Fibroblast of mammary gland (primary cell): Measurements from ENCODE around the gene CR1.
"Not testable (repeated sequence)": the region's sequence is repeated elsewhere in the genome, so short reads cannot be mapped to it uniquely, and the experiment has no call there.

Experiments
- DNase-seq: peaks from one replicate; pipeline ENCODE4 v3.0.0-alpha.2; 2010; ENCODE audit warnings: low read depth
- H3K4me3 ChIP-seq: 2 replicates; pipeline ENCODE4 v1.5.1; 2011; ENCODE audit warnings: low read depth, mild to moderate bottlenecking, low read length, moderate library complexity; ENCODE audit not compliant: control insufficient read depth
- TF ChIP-seq, protein P1 (sequence below): conservative IDR thresholded peaks from 2 replicates; pipeline ENCODE4 v1.5.1; 2011; ENCODE audit warnings: low read depth, low read length, inconsistent platforms; ENCODE audit not compliant: control insufficient read depth, insufficient read depth

Gene CR1

DNA sequence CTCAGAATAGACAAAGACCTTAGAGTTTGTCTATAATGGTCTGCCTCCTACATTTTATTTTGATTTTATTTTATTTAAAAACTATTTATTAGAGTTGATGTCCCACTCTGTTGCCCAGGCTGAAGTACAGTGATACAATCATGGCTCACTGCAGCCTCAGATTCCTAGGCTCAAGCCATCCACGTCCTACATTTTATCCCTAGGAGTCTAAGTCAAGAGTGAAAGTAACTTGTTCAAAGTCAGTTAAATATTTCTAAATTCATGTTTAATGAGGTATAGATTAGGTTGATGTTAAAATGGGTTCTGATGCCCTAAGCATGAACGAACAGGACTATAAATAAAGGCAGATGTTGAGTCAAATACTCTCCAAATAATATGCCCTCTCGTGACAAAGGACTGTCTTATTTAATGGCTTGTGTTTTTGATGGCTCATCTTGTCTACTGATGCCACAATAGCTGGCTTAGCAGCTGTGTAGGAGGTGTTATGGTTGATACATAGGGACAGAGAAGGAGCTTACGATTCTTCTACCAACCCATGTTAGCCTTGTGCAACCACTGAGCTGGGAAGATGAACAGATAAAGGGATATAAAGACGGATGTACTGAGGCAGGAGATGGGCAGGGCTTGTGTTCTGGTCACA, 83.0 kb downstream of the CR1 start:
- no peak overlapping the region for H3K4me3 ChIP-seq
- no peak for DNase-seq
- TF ChIP-seq, protein P1, sequence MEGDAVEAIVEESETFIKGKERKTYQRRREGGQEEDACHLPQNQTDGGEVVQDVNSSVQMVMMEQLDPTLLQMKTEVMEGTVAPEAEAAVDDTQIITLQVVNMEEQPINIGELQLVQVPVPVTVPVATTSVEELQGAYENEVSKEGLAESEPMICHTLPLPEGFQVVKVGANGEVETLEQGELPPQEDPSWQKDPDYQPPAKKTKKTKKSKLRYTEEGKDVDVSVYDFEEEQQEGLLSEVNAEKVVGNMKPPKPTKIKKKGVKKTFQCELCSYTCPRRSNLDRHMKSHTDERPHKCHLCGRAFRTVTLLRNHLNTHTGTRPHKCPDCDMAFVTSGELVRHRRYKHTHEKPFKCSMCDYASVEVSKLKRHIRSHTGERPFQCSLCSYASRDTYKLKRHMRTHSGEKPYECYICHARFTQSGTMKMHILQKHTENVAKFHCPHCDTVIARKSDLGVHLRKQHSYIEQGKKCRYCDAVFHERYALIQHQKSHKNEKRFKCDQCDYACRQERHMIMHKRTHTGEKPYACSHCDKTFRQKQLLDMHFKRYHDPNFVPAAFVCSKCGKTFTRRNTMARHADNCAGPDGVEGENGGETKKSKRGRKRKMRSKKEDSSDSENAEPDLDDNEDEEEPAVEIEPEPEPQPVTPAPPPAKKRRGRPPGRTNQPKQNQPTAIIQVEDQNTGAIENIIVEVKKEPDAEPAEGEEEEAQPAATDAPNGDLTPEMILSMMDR, result no peak

DNA sequence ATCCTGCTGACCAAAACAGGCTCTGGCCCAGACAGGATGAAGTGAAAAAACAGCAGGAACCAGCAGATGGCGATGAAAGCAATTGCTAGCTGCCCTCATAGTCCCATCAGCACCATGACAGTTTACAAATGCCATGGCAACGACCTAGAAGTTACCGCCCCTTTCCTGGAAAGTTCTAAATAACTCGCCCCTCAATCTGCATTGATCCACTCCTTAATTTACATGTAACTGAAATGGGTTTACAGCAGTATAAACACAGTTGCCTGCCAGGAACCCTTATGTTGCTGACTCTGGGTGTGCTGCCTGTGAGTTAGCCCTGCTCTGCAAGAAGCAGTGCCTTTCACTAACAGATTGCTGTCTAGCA, 83.5 kb downstream of the CR1 start:
- no peak overlapping the region for H3K4me3 ChIP-seq
- DNase-seq, result peak; percentile 72
- TF ChIP-seq, protein P1, result peak; percentile 72

DNA sequence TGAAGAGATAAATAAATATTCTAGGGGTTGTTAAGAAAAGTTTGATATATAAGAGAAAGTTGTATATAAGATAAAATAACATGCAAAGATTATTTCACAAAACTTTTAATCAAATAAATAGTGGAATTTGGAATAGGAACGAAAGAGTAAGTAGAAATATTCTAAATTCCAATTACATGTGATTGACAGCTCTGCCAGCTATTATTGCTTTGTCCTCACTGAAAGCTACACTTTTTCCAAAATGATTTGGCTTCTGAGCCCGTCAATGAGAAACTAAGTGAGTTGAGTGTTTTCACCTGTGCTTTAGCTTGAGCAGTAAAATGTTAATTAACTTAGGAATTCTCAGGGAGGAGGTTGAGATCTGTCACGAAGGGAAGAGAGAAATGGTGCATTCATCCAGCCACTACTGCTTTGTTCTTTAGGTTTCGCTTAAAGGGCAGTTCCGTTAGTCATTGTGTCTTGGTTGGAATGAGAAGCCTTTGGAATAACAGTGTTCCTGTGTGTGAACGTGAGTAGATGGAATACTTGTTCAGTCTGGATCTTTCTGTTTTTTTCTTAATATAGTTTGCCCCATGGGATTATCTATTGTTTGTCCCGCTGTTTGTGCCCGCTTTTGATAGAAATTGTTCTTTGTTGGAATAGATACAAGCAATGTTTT, 85.7 kb downstream of the CR1 start:
- no peak overlapping the region for H3K4me3 ChIP-seq
- TF ChIP-seq, protein P1, result no peak
- DNase-seq, result no peak

DNA sequence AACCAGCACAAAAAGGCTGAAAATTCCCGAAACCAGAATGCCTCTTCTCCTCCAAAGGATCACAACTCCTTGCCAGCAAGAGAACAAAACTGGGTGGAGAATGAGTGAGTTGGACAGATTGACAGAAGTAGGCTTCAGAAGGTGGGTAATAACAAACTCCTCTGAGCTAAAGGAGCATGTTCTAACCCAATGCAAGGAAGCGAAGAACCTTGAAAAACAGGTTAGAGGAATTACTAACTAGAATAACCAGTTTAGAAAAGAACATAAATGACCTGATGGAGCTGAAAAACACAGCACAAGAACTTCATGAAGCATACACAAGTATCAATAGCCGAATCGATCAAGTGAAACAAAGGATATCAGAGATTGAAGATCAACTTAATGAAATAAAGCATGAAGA, 93.5 kb downstream of the CR1 start:
- DNase-seq, H3K4me3 ChIP-seq: not testable (repeated sequence)

GRCh38 chr1:207591205-207591604, 95.2 kb downstream of the CR1 start:
- DNase-seq, H3K4me3 ChIP-seq: not testable (repeated sequence)

GRCh38 chr1:207594095-207594494, 98.1 kb downstream of the CR1 start:
- DNase-seq, H3K4me3 ChIP-seq: not testable (repeated sequence)

DNA sequence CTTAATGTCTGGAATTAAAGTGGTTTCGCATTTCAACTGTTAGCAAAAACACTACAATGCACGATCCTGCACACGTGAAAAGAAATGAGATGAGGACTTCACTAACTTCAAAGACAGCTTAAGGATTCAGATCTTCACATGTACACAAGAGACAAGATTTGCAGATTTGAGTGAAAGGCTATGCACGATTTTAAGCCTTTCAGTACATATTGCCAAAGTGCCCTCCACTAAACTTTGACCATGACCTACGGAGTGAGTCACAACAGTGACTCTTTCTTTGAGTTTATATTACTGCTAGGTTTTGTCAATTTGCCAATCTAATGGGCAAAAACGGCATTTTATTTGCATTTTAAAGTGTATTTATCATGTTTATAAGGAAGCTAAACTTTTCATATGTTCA, 107.8 kb downstream of the CR1 start:
- no peak overlapping the region for H3K4me3 ChIP-seq
- DNase-seq, result peak; percentile 69
- TF ChIP-seq, protein P1, result no peak

DNA sequence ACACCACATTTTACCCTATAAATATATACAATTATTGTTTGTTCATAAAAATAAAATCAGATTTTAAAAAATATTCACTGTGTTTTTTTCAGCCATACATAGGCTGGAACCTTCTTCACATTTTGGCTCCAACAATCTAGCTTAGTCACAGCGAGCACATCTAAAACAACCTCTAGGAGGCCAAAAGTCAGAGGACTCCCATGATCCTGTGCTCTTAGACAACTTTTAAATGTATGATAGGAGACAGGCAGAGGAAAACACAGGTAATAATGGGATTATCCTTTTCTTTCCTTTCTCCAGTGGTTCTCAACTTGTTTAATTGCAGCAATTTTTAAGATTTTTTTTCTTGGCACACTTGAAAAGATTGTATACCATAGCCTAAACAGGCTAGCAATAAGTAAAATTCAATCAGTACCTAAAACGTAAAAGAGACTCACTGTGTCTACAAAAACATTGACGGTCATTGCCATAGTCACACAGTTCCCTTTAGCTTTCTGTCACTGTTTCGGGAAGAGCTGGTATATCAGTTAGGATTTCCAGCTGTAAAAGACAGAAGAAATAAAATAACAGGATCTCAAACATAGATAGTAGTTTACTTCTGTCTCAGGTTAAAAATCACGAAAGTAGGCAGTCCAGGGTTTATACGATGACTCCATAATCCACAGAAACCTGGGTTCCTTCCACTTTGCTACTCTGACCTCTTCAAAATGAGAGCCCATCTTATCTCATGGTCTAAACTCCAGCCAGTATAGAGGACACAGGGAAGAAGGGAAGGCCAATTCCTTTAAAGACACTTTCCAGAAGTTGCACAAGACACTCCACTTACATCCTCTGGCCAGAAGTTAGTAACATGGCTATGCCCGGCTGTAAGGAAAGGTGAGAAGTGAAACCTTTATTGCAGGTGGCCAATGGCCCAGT, 109.7 kb downstream of the CR1 start:
- peak; percentile 16 for DNase-seq
- no peak overlapping the region for H3K4me3 ChIP-seq
- TF ChIP-seq, protein P1, result no peak
